GM23338 (cell line): ENCODE results near the gene SFSWAP. TPM values are rescaled to one million over a fixed set of nuclear protein-coding genes. Genes with fewer than 3 reads are reported as not detected.

Experiments used
- ATAC-seq: fragments of 200-7000 bp; cut with Tn5 transposase; 3 replicates; pipeline ENCODE4 v1.9.1; 2020
- DNase-seq: peaks from one replicate; pipeline ENCODE4 v3.0.0-alpha.2; 2015; ENCODE audit warnings: low spot score
- H2AFZ ChIP-seq: fragments of 200-600 bp; sonication (generic); 2 replicates; pipeline ENCODE4 v1.8.0; 2016; ENCODE audit warnings: antibody characterized with exemption, mild to moderate bottlenecking, moderate library complexity
- H3F3A ChIP-seq: fragments of 200-600 bp; sonication (generic); replicated peaks from 2 replicates; pipeline ENCODE4 v1.8.0; 2017; ENCODE audit warnings: antibody characterized with exemption, mixed run types, low read depth
- H3K27ac ChIP-seq: fragments of 200-600 bp; sonication (generic); 2 replicates; pipeline ENCODE4 v1.6.1; 2016; ENCODE audit warnings: low read depth
- H3K27me3 ChIP-seq: fragments of 200-600 bp; sonication (generic); 2 replicates; pipeline ENCODE4 v1.8.0; 2016; ENCODE audit warnings: mild to moderate bottlenecking, mixed run types, moderate library complexity; ENCODE audit not compliant: insufficient read depth
- H3K36me3 ChIP-seq: fragments of 200-600 bp; sonication (generic); 2 replicates; pipeline ENCODE4 v1.8.0; 2016; ENCODE audit warnings: mild to moderate bottlenecking; ENCODE audit not compliant: insufficient read depth
- H3K4me1 ChIP-seq: fragments of 200-600 bp; sonication (generic); 2 replicates; pipeline ENCODE4 v1.8.0; 2016; ENCODE audit warnings: mild to moderate bottlenecking, moderate library complexity; ENCODE audit not compliant: insufficient read depth
- H3K4me2 ChIP-seq: fragments of 200-600 bp; sonication (generic); 2 replicates; pipeline ENCODE4 v1.7.1; 2017; ENCODE audit warnings: mixed run types
- H3K4me3 ChIP-seq: fragments of 200-600 bp; sonication (generic); 2 replicates; pipeline ENCODE4 v1.6.1; 2016; ENCODE audit warnings: mixed run types
- H3K79me2 ChIP-seq: fragments of 200-600 bp; sonication (generic); replicated peaks from 2 replicates; pipeline ENCODE4 v1.8.0; 2017; ENCODE audit warnings: mild to moderate bottlenecking; ENCODE audit not compliant: insufficient read depth
- H3K9me2 ChIP-seq: fragments of 200-600 bp; sonication (generic); 2 replicates; pipeline ENCODE4 v1.8.0; 2017; ENCODE audit not compliant: insufficient read depth
- H4K20me1 ChIP-seq: fragments of 200-600 bp; sonication (generic); replicated peaks from 2 replicates; pipeline ENCODE4 v1.8.0; 2017; ENCODE audit warnings: mild to moderate bottlenecking; ENCODE audit not compliant: insufficient read depth
- H3K27ac Mint-ChIP-seq: 2 replicates; pipeline ENCODE4 v1.8.0; 2020; ENCODE audit warnings: inconsistent platforms, mild to moderate bottlenecking, moderate library complexity, mixed read lengths
- H3K27me3 Mint-ChIP-seq: 3 replicates; pipeline ENCODE4 v1.8.0; 2022; ENCODE audit warnings: low read depth, mild to moderate bottlenecking, moderate library complexity, mixed read lengths, inconsistent platforms; ENCODE audit not compliant: insufficient read depth, poor library complexity
- H3K36me3 Mint-ChIP-seq: 3 replicates; pipeline ENCODE4 v1.8.0; 2021; ENCODE audit warnings: low read depth, mild to moderate bottlenecking, inconsistent platforms, moderate library complexity, mixed read lengths
- H3K4me1 Mint-ChIP-seq: 3 replicates; pipeline ENCODE4 v1.8.0; 2020; ENCODE audit warnings: mild to moderate bottlenecking, inconsistent platforms, mixed read lengths
- H3K4me3 Mint-ChIP-seq: 3 replicates; pipeline ENCODE4 v1.8.0; 2021; ENCODE audit warnings: moderate library complexity, mild to moderate bottlenecking, inconsistent platforms, mixed read lengths
- H3K9me3 Mint-ChIP-seq: 3 replicates; pipeline ENCODE4 v1.8.0; 2020; ENCODE audit warnings: moderate library complexity, mild to moderate bottlenecking, inconsistent platforms, mixed read lengths
- CREB1 ChIP-seq: fragments of 250-450 bp; sonication (Bioruptor Pico); IDR thresholded peaks from 2 replicates; pipeline ENCODE4 v1.5.0; 2020; ENCODE audit warnings: low read depth, mild to moderate bottlenecking, moderate library complexity
- CTCF ChIP-seq, 2 experiments: fragments of 200-600 bp in 1 of 2; sonication (generic) in 1 of 2; conservative IDR thresholded peaks; 2 replicates each; pipeline versions ENCODE4 v1.5.1 to v1.6.1; 2016 to 2017; ENCODE audit warnings: antibody characterized with exemption in 2 of 2, low read depth in 2 of 2, mild to moderate bottlenecking in 2 of 2, moderate library complexity in 1 of 2
- EZH2 ChIP-seq: fragments of 200-600 bp; sonication (generic); IDR thresholded peaks from one replicate; pipeline ENCODE4 v1.8.0; 2017; ENCODE audit warnings: antibody characterized with exemption, mild to moderate bottlenecking, low read depth; ENCODE audit not compliant: unreplicated experiment
- JUNB ChIP-seq: IDR thresholded peaks from one replicate; pipeline ENCODE4 v1.6.1; 2016; ENCODE audit warnings: antibody characterized with exemption; ENCODE audit not compliant: unreplicated experiment
- POLR2AphosphoS5 ChIP-seq: IDR thresholded peaks from 2 replicates; pipeline ENCODE4 v1.6.1; 2016; ENCODE audit warnings: antibody characterized with exemption, low read depth
- STAT1 ChIP-seq: IDR thresholded peaks from one replicate; pipeline ENCODE4 v1.6.1; 2016; ENCODE audit warnings: antibody characterized with exemption; ENCODE audit not compliant: unreplicated experiment
- ZNF114 ChIP-seq: fragments of 250-450 bp; sonication (Bioruptor Pico); IDR thresholded peaks from 2 replicates; pipeline ENCODE4 v1.5.0; 2020; ENCODE audit warnings: mild to moderate bottlenecking, moderate library complexity
- ZNF331 ChIP-seq: fragments of 250-450 bp; sonication (Bioruptor Pico); IDR thresholded peaks from 2 replicates; pipeline ENCODE4 v1.5.0; 2020; ENCODE audit warnings: low read depth, mild to moderate bottlenecking, moderate library complexity
- ZNF462 ChIP-seq: fragments of 250-450 bp; sonication (Bioruptor Pico); IDR thresholded peaks from 2 replicates; pipeline ENCODE4 v1.5.0; 2020; ENCODE audit warnings: mild to moderate bottlenecking, moderate library complexity
- polyA plus RNA-seq: library from polyadenylated mRNA; unstranded; fragments of >200 nt; fragmentation: Nextera tagmentation; extraction: Ambion mirVana; gene quantifications from 2 replicates; pipeline ENCODE4 v1.2.1, GENCODE V29; 2016
- total RNA-seq: library from RNA; depleted of rRNA; stranded (reverse); fragments of >200 nt; shearing (Covaris generic); gene quantifications from 2 replicates; pipeline ENCODE4 v1.2.3, GENCODE V29; 2014
- TF ChIP-seq, protein P1 (sequence below): IDR thresholded peaks from 2 replicates; pipeline ENCODE4 v1.6.1; 2016; ENCODE audit warnings: antibody characterized with exemption

The SFSWAP gene
- total and polyA plus RNA-seq, 2 experiments from 2014 or later: 41.0 to 49.8 TPM

DNA sequence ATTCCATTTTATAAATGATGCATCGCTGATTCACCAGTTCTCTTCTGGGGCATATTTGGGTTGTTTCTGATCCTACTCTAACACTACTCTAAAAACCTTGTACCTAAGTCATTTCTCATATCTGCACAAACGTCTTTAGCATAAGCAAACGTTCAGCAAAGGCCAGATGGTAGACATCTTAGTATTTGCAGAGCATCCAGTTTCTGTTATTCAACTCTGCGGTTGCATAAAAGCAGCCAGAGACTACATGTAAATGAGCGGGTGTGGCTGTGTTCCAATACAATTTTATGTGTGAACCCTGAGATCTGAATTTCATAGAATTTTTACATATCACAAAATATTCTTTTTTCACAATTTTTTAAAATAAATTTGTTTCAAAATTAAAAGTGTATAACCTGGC, 94.5 kb downstream of the SFSWAP start (continued):
- TF ChIP-seq, protein P1, sequence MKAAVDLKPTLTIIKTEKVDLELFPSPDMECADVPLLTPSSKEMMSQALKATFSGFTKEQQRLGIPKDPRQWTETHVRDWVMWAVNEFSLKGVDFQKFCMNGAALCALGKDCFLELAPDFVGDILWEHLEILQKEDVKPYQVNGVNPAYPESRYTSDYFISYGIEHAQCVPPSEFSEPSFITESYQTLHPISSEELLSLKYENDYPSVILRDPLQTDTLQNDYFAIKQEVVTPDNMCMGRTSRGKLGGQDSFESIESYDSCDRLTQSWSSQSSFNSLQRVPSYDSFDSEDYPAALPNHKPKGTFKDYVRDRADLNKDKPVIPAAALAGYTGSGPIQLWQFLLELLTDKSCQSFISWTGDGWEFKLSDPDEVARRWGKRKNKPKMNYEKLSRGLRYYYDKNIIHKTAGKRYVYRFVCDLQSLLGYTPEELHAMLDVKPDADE: no peak
- TF ChIP-seq ZNF114 (CRISPR knock-in tag): no peak
- no peak for TF ChIP-seq POLR2AphosphoS5
- TF ChIP-seq ZNF331 (CRISPR knock-in tag): no peak

DNA sequence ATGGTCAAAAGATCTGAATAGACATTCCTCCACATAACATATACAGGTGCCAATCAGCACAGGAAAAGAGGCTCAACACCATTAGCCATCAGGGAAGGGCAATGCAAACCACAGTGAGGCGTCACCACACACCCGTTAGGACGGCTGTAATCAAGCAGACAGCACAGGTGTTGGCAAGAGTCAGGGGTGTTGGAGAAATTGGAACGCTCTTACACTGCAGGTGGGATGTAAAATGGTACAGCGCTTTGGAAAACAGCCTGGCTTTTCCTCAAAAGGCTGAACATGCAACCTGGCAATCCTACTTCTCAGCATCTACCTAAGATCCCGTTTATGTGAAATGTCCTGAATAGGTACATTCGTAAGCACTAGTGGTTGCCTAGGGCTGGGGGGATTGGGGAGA, 95.8 kb downstream of the SFSWAP start:
- no peak overlapping the region for H3K27ac Mint-ChIP-seq
- H3F3A ChIP-seq: no peaks in the 10 kb centered on the region; the same call in 1 of the 2 replicates
- H3K27ac ChIP-seq: no peak overlapping the region
- H3K27me3 Mint-ChIP-seq: peaks cover 11% of the 10 kb centered on the region
- H3K4me2 ChIP-seq: no peak overlapping the region
- H2AFZ ChIP-seq: no peak overlapping the region
- H3K4me3 ChIP-seq: no peak overlapping the region
- peaks cover 4% of the 10 kb centered on the region; the same call in 2 of the 3 replicates for H3K9me3 Mint-ChIP-seq
- H3K79me2 ChIP-seq: no peaks in the 10 kb centered on the region
- H3K36me3 Mint-ChIP-seq: peaks cover 10% of the 10 kb centered on the region
- no peaks in the 10 kb centered on the region for H3K27me3 ChIP-seq
- H3K9me2 ChIP-seq: no peaks in the 10 kb centered on the region
- no peak for TF ChIP-seq JUNB
- H3K36me3 ChIP-seq: no peaks in the 10 kb centered on the region
- peaks cover 8% of the 10 kb centered on the region for H3K4me1 ChIP-seq
- no peak for ATAC-seq
- DNase-seq: no peak
- H3K4me1 Mint-ChIP-seq: peaks cover 6% of the 10 kb centered on the region; the same call in 1 of the 3 replicates
- H4K20me1 ChIP-seq: no peaks in the 10 kb centered on the region
- no peak overlapping the region for H3K4me3 Mint-ChIP-seq

DNA sequence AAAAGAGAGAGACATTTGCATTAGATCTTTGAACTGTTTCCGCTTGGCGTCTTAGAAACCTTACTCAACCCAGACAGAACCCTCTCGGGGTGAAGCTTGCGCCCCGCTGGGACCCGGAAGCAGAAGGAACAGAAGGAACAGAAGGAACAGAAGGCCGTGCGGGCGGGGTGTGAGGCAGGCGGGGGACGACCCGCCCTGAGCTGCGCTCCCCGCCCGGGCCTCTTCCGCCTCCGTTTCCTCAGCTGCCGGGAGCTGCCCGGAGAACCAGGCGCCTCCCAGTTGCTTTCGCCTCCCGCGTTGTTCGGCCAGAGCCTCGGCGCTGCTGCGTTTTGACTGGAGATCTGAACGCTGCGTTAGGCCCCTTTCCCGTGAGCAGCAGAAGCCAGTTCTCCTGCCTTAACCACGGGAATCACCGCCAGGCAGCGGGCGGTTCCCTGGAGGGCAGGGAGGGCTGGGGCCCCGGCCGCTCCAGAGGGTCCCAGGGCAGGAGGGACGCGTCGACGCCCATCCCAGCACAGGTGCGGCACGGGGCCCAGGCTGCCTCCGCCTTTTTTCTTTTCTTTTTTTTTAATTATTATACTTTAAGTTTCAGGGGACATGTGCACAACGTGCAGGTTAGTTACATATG, 98.0 kb downstream of the SFSWAP start:
- Histone ChIP-seq H3K4me2 (no peak overlapping the region), H3K36me3 (no peaks in the 10 kb centered on the region), H3K4me3 (no peak overlapping the region), H3K79me2 (no peaks in the 10 kb centered on the region), H3K27ac (no peak overlapping the region), H3K9me2 (no peaks in the 10 kb centered on the region), H4K20me1 (no peaks in the 10 kb centered on the region), H3F3A (no peaks in the 10 kb centered on the region; the same call in 1 of the 2 replicates), H3K27me3 (no peaks in the 10 kb centered on the region), H3K4me1 (peaks cover 8% of the 10 kb centered on the region), H2AFZ (peak overlapping the region; percentile 59; the same call in 1 of the 2 replicates)
- ATAC-seq (peak; percentile 67), DNase-seq (peak; percentile 58)
- Mint-ChIP-seq H3K4me3 (no peak overlapping the region), H3K27me3 (peaks cover 11% of the 10 kb centered on the region), H3K9me3 (peaks cover 21% of the 10 kb centered on the region), H3K4me1 (peaks cover 6% of the 10 kb centered on the region; the same call in 2 of the 3 replicates), H3K36me3 (peaks cover 11% of the 10 kb centered on the region), H3K27ac (no peak overlapping the region)
- TF ChIP-seq CTCF (conservative IDR thresholded peaks at IDR 0.05; ENCODE audit: low read depth in 2 of 2) (no peak), EZH2 (no peak), ZNF462 (CRISPR knock-in tag) (no peak), CREB1 (CRISPR knock-in tag) (no peak), STAT1 (no peak), JUNB (no peak), POLR2AphosphoS5 (no peak)
